HepG2 (cell line): Measurements from ENCODE around the gene BBS9. TPM values are rescaled to one million over a fixed set of nuclear protein-coding genes. Genes with fewer than 3 reads are reported as not detected.

Source experiments
- ATAC-seq: fragments of 200-7000 bp; cut with Tn5 transposase; 3 replicates; pipeline ENCODE4 v1.9.1; 2020; ENCODE audit warnings: mild to moderate bottlenecking, moderate library complexity
- BruUV-seq: library from RNA; stranded (reverse); fragments of 400-500 nt; replicated peaks from 2 replicates; lab custom pipeline; 2021; lab: Mats Ljungman, UMichigan
- CTCF ChIA-PET: fragments of 300-600 bp; formaldehyde crosslinking; extraction: SDS; loops from one replicate; lab custom pipeline; 2021; ENCODE audit warnings: low total read pairs, inconsistent platforms, low intra/inter-chr PET ratio; lab: Yijun Ruan, JAX
- POLR2A ChIA-PET: fragments of 350-600 bp; sonication (Branson Sonifier 250); formaldehyde crosslinking; loops from one replicate; lab custom pipeline; 2020; ENCODE audit warnings: antibody characterized with exemption, inconsistent platforms; lab: Yijun Ruan, JAX
- DNase-seq: peaks from one replicate; pipeline ENCODE4 v3.0.0-alpha.2; 2015; ENCODE audit warnings: low spot score
- FAIRE-seq: peaks from 3 replicates; lab custom pipeline; 2011; peaks lifted over from hg19 to GRCh38; lab: Jason Lieb, UNC
- H2AFZ ChIP-seq: one replicate; pipeline ENCODE4 v1.6.1; 2011; ENCODE audit warnings: low read length, inconsistent platforms
- H3K27ac ChIP-seq: fragments of 300-600 bp; 3 replicates; pipeline ENCODE4 v1.8.0; 2011; ENCODE audit warnings: mixed run types, mild to moderate bottlenecking, mixed read lengths, low read length, inconsistent platforms; ENCODE audit not compliant: insufficient read depth; ENCODE audit errors: extremely low read length
- H3K27me3 ChIP-seq, 2 experiments: fragments of 200-600 bp in 1 of 2; 2 replicates in 1 of 2; 3 replicates in 1 of 2; pipeline versions ENCODE4 v1.6.0 to v1.8.0; 2011; ENCODE audit warnings: low read length in 2 of 2, mild to moderate bottlenecking in 2 of 2, moderate library complexity in 2 of 2, inconsistent platforms in 1 of 2; ENCODE audit not compliant: insufficient read depth in 2 of 2, control insufficient read depth in 1 of 2
- H3K36me3 ChIP-seq, 2 experiments: fragments of 200-600 bp in 1 of 2; replicated peaks in 1 of 2; 2 replicates in 1 of 2; 3 replicates in 1 of 2; pipeline versions ENCODE4 v1.5.1 to v1.8.0; 2011; ENCODE audit warnings: low read length in 2 of 2, inconsistent platforms in 1 of 2; ENCODE audit not compliant: insufficient read depth in 2 of 2, control insufficient read depth in 1 of 2
- H3K4me1 ChIP-seq: 2 replicates; pipeline ENCODE4 v1.5.1; 2012; ENCODE audit warnings: low read length, inconsistent platforms; ENCODE audit not compliant: insufficient read depth
- H3K4me2 ChIP-seq: 2 replicates; pipeline ENCODE4 v1.6.0; 2011; ENCODE audit warnings: low read depth, low read length, inconsistent platforms
- H3K4me3 ChIP-seq, 3 experiments: fragments of 200-600 bp in 1 of 3; sonication (generic), shearing (Covaris generic) in 1 of 3; replicated peaks in 1 of 3; 2 replicates each; pipeline ENCODE4 v1.5.1; 2011 to 2016; ENCODE audit warnings: low read length in 3 of 3, inconsistent platforms in 2 of 3, low read depth in 2 of 3, mild to moderate bottlenecking in 2 of 3, control low read depth in 1 of 3, mixed read lengths in 1 of 3; ENCODE audit not compliant: insufficient read depth in 1 of 3
- H3K79me2 ChIP-seq: one replicate; pipeline ENCODE4 v1.6.1; 2011; ENCODE audit warnings: low read length, inconsistent platforms; ENCODE audit not compliant: insufficient read depth
- H3K9ac ChIP-seq: 2 replicates; pipeline ENCODE4 v1.6.0; 2011; ENCODE audit warnings: mild to moderate bottlenecking, low read depth, low read length, inconsistent platforms; ENCODE audit not compliant: insufficient read depth
- H3K9me3 ChIP-seq: 2 replicates; pipeline ENCODE4 v1.5.1; 2012; ENCODE audit warnings: mild to moderate bottlenecking, low read length
- H4K20me1 ChIP-seq: 2 replicates; pipeline ENCODE4 v1.6.0; 2011; ENCODE audit warnings: inconsistent platforms, mild to moderate bottlenecking, low read length, moderate library complexity; ENCODE audit not compliant: insufficient read depth
- ATF2 ChIP-seq: sonication (generic); formaldehyde crosslinking; IDR thresholded peaks from 2 replicates; pipeline ENCODE4 v1.4.0; 2020; ENCODE audit warnings: missing genetic modification reagents
- BCL3 ChIP-seq: sonication (generic); formaldehyde crosslinking; IDR thresholded peaks from 2 replicates; pipeline ENCODE4 v1.5.1; 2020; ENCODE audit warnings: mild to moderate bottlenecking, missing genetic modification reagents, moderate library complexity
- HCFC1 ChIP-seq: fragments of 150-350 bp; IDR thresholded peaks from 2 replicates; pipeline ENCODE4 v1.6.1; 2014; ENCODE audit warnings: low read depth, low read length
- HOMEZ ChIP-seq: IDR thresholded peaks from 2 replicates; pipeline ENCODE4 v1.6.1; 2016; ENCODE audit warnings: low read depth
- PAXIP1 ChIP-seq: sonication (generic); formaldehyde crosslinking; conservative IDR thresholded peaks from 2 replicates; pipeline ENCODE4 v1.4.0; 2020; ENCODE audit warnings: mild to moderate bottlenecking, missing genetic modification reagents, moderate library complexity
- PITX1 ChIP-seq: sonication (generic); formaldehyde crosslinking; IDR thresholded peaks from 2 replicates; pipeline ENCODE4 v1.5.1; 2020; ENCODE audit warnings: mild to moderate bottlenecking, missing genetic modification reagents
- UBTF ChIP-seq: sonication (generic); formaldehyde crosslinking; IDR thresholded peaks from 2 replicates; pipeline ENCODE4 v1.4.0; 2020; ENCODE audit warnings: mild to moderate bottlenecking, missing genetic modification reagents
- ZNF331 ChIP-seq: sonication (generic); formaldehyde crosslinking; IDR thresholded peaks from 2 replicates; pipeline ENCODE4 v1.4.0; 2020; ENCODE audit warnings: missing genetic modification reagents
- ZNF337 ChIP-seq: sonication (generic); formaldehyde crosslinking; IDR thresholded peaks from 2 replicates; pipeline ENCODE4 v1.5.1; 2020; ENCODE audit warnings: missing genetic modification reagents, low read depth, mild to moderate bottlenecking, borderline replicate concordance
- ZNF510 ChIP-seq: sonication (generic); formaldehyde crosslinking; IDR thresholded peaks from 2 replicates; pipeline ENCODE4 v1.4.0; 2020; ENCODE audit warnings: low read depth, mild to moderate bottlenecking, missing genetic modification reagents
- ZNF674 ChIP-seq: sonication (generic); formaldehyde crosslinking; IDR thresholded peaks from 2 replicates; pipeline ENCODE4 v1.5.0; 2020; ENCODE audit warnings: low read depth, mild to moderate bottlenecking, missing genetic modification reagents
- ZNF879 ChIP-seq: sonication (generic); formaldehyde crosslinking; IDR thresholded peaks from 2 replicates; pipeline ENCODE4 v1.8.1; 2023; ENCODE audit warnings: missing genetic modification reagents
- WGBS: methylation state at CpG from one replicate; pipeline ENCODE4 v1.1.6; 2017; ENCODE audit warnings: low lambda C conversion rate; 5-methylcytosine and 5-hydroxymethylcytosine counted together
- in situ Hi-C: cut with HindIII; loops from 2 replicates; pipeline ENCODE4 v1.10.0; 2017; ENCODE audit warnings: low pct_unique_long_range_greater_than_20kb; ENCODE audit not compliant: extremely low pct_ligation_motif_present
- intact Hi-C: fragments of 100-400 bp; cut with micrococcal nuclease; formaldehyde crosslinking; loops from one replicate; pipeline ENCODE4 v1.10.0; 2022; ENCODE audit not compliant: unreplicated experiment
- polyA plus RNA-seq, 8 experiments: library from polyadenylated mRNA; depleted of rRNA in 3 of 8; stranded (reverse) in 7 of 8; unstranded in 1 of 8; fragments of >200 nt; fragmentation: Illumina TruSeq in 4 of 8; extraction: Trizol in 4 of 8; gene quantifications; 2 replicates each; pipeline versions ENCODE4 v1.2.1 to v1.2.3, GENCODE V29; 2011 to 2016; ENCODE audit warnings: low read depth in 4 of 8, missing spikeins in 1 of 8, mixed read lengths in 1 of 8; ENCODE audit not compliant: insufficient read depth in 1 of 8
- total RNA-seq, 5 experiments: library from RNA; depleted of rRNA; stranded (reverse); fragments of >200 nt; fragmentation: Illumina TruSeq; extraction: Trizol; gene quantifications; 2 replicates each; pipeline ENCODE4 v1.2.3, GENCODE V29; 2016; ENCODE audit warnings: low read depth in 1 of 5

The BBS9 gene
- total and polyA plus RNA-seq, 2 of the 13 experiments (the other 11 are each of a cell fraction or from before 2014, with no cell fraction given) = 5.1 to 7.8 TPM

GRCh38 chr7:33485747-33486493 lies 356.6 kb downstream of the BBS9 start:
- H3K4me2 ChIP-seq = no peak overlapping the region
- ATAC-seq (no peak), FAIRE-seq (no peak), DNase-seq (no peak)
- H3K4me3 ChIP-seq = no peak overlapping the region
- whole genome bisulfite sequencing = 67% methylated on average over 4 of the region's 4 CpGs
- H3K79me2 ChIP-seq = no peaks in the 10 kb centered on the region
- no TSS peak for BruUV-seq
- no peaks in the 10 kb centered on the region for H3K4me1 ChIP-seq
- no peak overlapping the region for H2AFZ ChIP-seq
- in situ Hi-C loops (no loop called here), intact Hi-C loops (no loop called here)
- CTCF ChIA-PET = no interaction called here
- H3K9me3 ChIP-seq = no peaks in the 10 kb centered on the region
- H3K27ac ChIP-seq = no peak overlapping the region
- H3K9ac ChIP-seq = no peak overlapping the region
- H3K27me3 ChIP-seq = no peaks in the 10 kb centered on the region
- H4K20me1 ChIP-seq = no peaks in the 10 kb centered on the region
- H3K36me3 ChIP-seq = no peaks in the 10 kb centered on the region
- POLR2A ChIA-PET = no interaction called here
- TF ChIP-seq ZNF510 (CRISPR knock-in tag) (no peak), HOMEZ (no peak), ATF2 (no peak), ZNF331 (CRISPR knock-in tag) (no peak), ZNF879 (CRISPR knock-in tag) (no peak), PAXIP1 (CRISPR knock-in tag) (no peak), BCL3 (no peak), HCFC1 (no peak), PITX1 (no peak), ZNF674 (CRISPR knock-in tag) (no peak), ZNF337 (CRISPR knock-in tag) (no peak), UBTF (CRISPR knock-in tag) (no peak)
